ENCODE results near the gene UTS2B. TPM values are rescaled to one million over a fixed set of nuclear protein-coding genes. Genes with fewer than 3 reads are reported as not detected.

UTS2B gene
- polyA plus RNA-seq, 1 donor from 2014 or later = 4.2 TPM

- H3K27ac Mint-ChIP-seq = peak overlapping the region in 1 of 3 donors; percentile 39
- peaks cover 2% of the 10 kb centered on the region for H3K36me3 Mint-ChIP-seq
- no peaks in the 10 kb centered on the region for H3K27me3 Mint-ChIP-seq
- H3K4me3 Mint-ChIP-seq = peak overlapping the region in 1 of 4 donors; percentile 22
- peaks cover 6 to 17% (median 11%) of the 10 kb centered on the region in 3 donors for H3K4me1 Mint-ChIP-seq
- H3K9me3 Mint-ChIP-seq = peaks cover 0 to 5% (median 0%) of the 10 kb centered on the region in 3 donors
These were observed 5.4 kb downstream of the UTS2B start for GRCh38 chr3:191324936-191325335.

- no peaks in the 10 kb centered on the region for H3K4me1 Mint-ChIP-seq
- no peak overlapping the region for H3K27ac Mint-ChIP-seq
- peaks cover 0 to 5% (median 0%) of the 10 kb centered on the region in 3 donors for H3K9me3 Mint-ChIP-seq
- no peaks in the 10 kb centered on the region for H3K27me3 Mint-ChIP-seq
- H3K36me3 Mint-ChIP-seq = peaks cover 2% of the 10 kb centered on the region
- H3K4me3 Mint-ChIP-seq = no peak overlapping the region
These were observed 9.1 kb downstream of the UTS2B start for GRCh38 chr3:191321019-191321767.

GRCh38 chr3:191320316-191320715 lies 10.0 kb downstream of the UTS2B start:
- Mint-ChIP-seq H3K27me3 (no peaks in the 10 kb centered on the region), H3K4me1 (no peaks in the 10 kb centered on the region), H3K36me3 (peaks cover 2% of the 10 kb centered on the region), H3K9me3 (peaks cover 0 to 5% (median 0%) of the 10 kb centered on the region in 3 donors), H3K27ac (peak overlapping the region in 1 of 3 donors; percentile 48), H3K4me3 (no peak overlapping the region)

GRCh38 chr3:191316876-191317603 lies 13.3 kb downstream of the UTS2B start:
- Mint-ChIP-seq H3K4me3 (no peak overlapping the region), H3K9me3 (no peaks in the 10 kb centered on the region), H3K4me1 (no peaks in the 10 kb centered on the region), H3K27ac (no peak overlapping the region), H3K27me3 (no peaks in the 10 kb centered on the region), H3K36me3 (no peaks in the 10 kb centered on the region)

GRCh38 chr3:191314109-191314728 lies 16.1 kb downstream of the UTS2B start:
- H3K4me1 Mint-ChIP-seq = no peaks in the 10 kb centered on the region
- H3K27ac Mint-ChIP-seq = no peak overlapping the region
- no peaks in the 10 kb centered on the region for H3K27me3 Mint-ChIP-seq
- H3K36me3 Mint-ChIP-seq = no peaks in the 10 kb centered on the region
- no peaks in the 10 kb centered on the region for H3K9me3 Mint-ChIP-seq
- H3K4me3 Mint-ChIP-seq = no peak overlapping the region

- Mint-ChIP-seq H3K27me3 (no peaks in the 10 kb centered on the region), H3K27ac (no peak overlapping the region), H3K4me3 (no peak overlapping the region), H3K9me3 (no peaks in the 10 kb centered on the region), H3K4me1 (no peaks in the 10 kb centered on the region), H3K36me3 (no peaks in the 10 kb centered on the region)
These were observed 17.0 kb downstream of the UTS2B start for GRCh38 chr3:191313296-191313695.

GRCh38 chr3:191307341-191307740 lies 23.0 kb downstream of the UTS2B start:
- Mint-ChIP-seq H3K27me3 (no peaks in the 10 kb centered on the region), H3K36me3 (peaks cover 5% of the 10 kb centered on the region), H3K4me3 (no peak overlapping the region)

GRCh38 chr3:191306428-191306827 lies 23.9 kb downstream of the UTS2B start:
- Mint-ChIP-seq H3K36me3 (peaks cover 5% of the 10 kb centered on the region), H3K9me3 (no peaks in the 10 kb centered on the region), H3K4me3 (no peak overlapping the region), H3K27ac (no peak overlapping the region), H3K4me1 (peaks cover 5 to 30% (median 12%) of the 10 kb centered on the region in 3 donors), H3K27me3 (no peaks in the 10 kb centered on the region)

More at GRCh38 chr3:191307341-191307740, 23.0 kb downstream of the UTS2B start:
- Mint-ChIP-seq H3K27ac (no peak overlapping the region), H3K9me3 (no peaks in the 10 kb centered on the region), H3K4me1 (peaks cover 5 to 24% (median 5%) of the 10 kb centered on the region in 3 donors)

GRCh38 chr3:191303596-191303995 lies 26.7 kb downstream of the UTS2B start:
- H3K9me3 Mint-ChIP-seq = no peaks in the 10 kb centered on the region
- no peak overlapping the region for H3K27ac Mint-ChIP-seq
- H3K36me3 Mint-ChIP-seq = peaks cover 5% of the 10 kb centered on the region
- no peak overlapping the region for H3K4me3 Mint-ChIP-seq
- no peaks in the 10 kb centered on the region for H3K27me3 Mint-ChIP-seq
- H3K4me1 Mint-ChIP-seq = peaks cover 25 to 45% (median 35%) of the 10 kb centered on the region in 3 donors

- H3K27me3 Mint-ChIP-seq = no peaks in the 10 kb centered on the region
- H3K4me3 Mint-ChIP-seq = peak overlapping the region in 1 of 4 donors; percentile 4
- peaks cover 31 to 49% (median 40%) of the 10 kb centered on the region in 3 donors for H3K4me1 Mint-ChIP-seq
- H3K36me3 Mint-ChIP-seq = peaks cover 5% of the 10 kb centered on the region
- H3K9me3 Mint-ChIP-seq = no peaks in the 10 kb centered on the region
- peak overlapping the region; percentile 0 to 79 (median 68) for H3K27ac Mint-ChIP-seq
These were observed 27.9 kb downstream of the UTS2B start for GRCh38 chr3:191302451-191302850.

GRCh38 chr3:191301782-191302411 lies 28.4 kb downstream of the UTS2B start:
- H3K9me3 Mint-ChIP-seq = no peaks in the 10 kb centered on the region
- H3K27ac Mint-ChIP-seq = peak overlapping the region in 1 of 3 donors; percentile 79
- H3K36me3 Mint-ChIP-seq = peaks cover 5% of the 10 kb centered on the region
- peaks cover 37 to 49% (median 40%) of the 10 kb centered on the region in 3 donors for H3K4me1 Mint-ChIP-seq
- no peaks in the 10 kb centered on the region for H3K27me3 Mint-ChIP-seq
- H3K4me3 Mint-ChIP-seq = peak overlapping the region in 2 of 4 donors; percentile 4 to 5

- no peaks in the 10 kb centered on the region for H3K27me3 Mint-ChIP-seq
- H3K36me3 Mint-ChIP-seq = peaks cover 5% of the 10 kb centered on the region
- peaks cover 37 to 49% (median 40%) of the 10 kb centered on the region in 3 donors for H3K4me1 Mint-ChIP-seq
- peak overlapping the region; percentile 32 to 81 (median 59) for H3K4me3 Mint-ChIP-seq
- no peaks in the 10 kb centered on the region for H3K9me3 Mint-ChIP-seq
- H3K27ac Mint-ChIP-seq = peak overlapping the region; percentile 65 to 93 (median 87)
These were observed 29.3 kb downstream of the UTS2B start for GRCh38 chr3:191301017-191301416.

GRCh38 chr3:191300422-191300821 lies 29.9 kb downstream of the UTS2B start:
- Mint-ChIP-seq H3K27ac (peak overlapping the region; percentile 65 to 93 (median 87)), H3K4me1 (peaks cover 37 to 47% (median 40%) of the 10 kb centered on the region in 3 donors), H3K36me3 (peaks cover 5% of the 10 kb centered on the region), H3K27me3 (no peaks in the 10 kb centered on the region), H3K4me3 (peak overlapping the region in 3 of 4 donors; percentile 55 to 81 (median 63)), H3K9me3 (no peaks in the 10 kb centered on the region)

GRCh38 chr3:191298846-191299245 lies 31.5 kb downstream of the UTS2B start:
- peak overlapping the region in 3 of 4 donors; percentile 21 to 79 (median 73) for H3K4me3 Mint-ChIP-seq
- peak overlapping the region; percentile 6 to 84 (median 67) for H3K27ac Mint-ChIP-seq
- peaks cover 37 to 41% (median 41%) of the 10 kb centered on the region in 3 donors for H3K4me1 Mint-ChIP-seq
- no peaks in the 10 kb centered on the region for H3K9me3 Mint-ChIP-seq
- H3K27me3 Mint-ChIP-seq = no peaks in the 10 kb centered on the region
- H3K36me3 Mint-ChIP-seq = peaks cover 2% of the 10 kb centered on the region
